Measurements from ENCODE around the gene PNCK.

PNCK gene

DNA sequence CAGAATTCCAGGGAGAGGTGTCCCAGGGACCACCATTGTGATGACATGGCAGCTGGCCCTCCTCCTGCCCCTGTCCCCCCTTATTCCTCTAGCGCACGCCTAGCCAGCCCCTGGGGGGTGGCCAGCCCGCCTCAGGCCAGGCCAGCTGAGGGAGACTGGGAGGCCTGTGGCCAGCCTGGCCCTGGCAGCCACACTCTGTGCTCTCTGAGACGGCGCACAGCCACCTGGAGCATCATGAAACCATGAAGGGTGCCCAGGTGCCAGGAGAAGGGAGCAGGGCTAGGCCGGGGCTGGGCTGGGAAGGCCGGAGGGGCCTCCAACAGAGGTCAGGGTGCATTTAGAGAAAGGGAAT lies 41.0 kb downstream of the PNCK start:
- DNase-seq (ENCODE audit: low spot score) = no peak
- in situ Hi-C loops (cut with MboI; ENCODE audit: low sequenced_read_pairs, unreplicated experiment) = no loop called here

DNA sequence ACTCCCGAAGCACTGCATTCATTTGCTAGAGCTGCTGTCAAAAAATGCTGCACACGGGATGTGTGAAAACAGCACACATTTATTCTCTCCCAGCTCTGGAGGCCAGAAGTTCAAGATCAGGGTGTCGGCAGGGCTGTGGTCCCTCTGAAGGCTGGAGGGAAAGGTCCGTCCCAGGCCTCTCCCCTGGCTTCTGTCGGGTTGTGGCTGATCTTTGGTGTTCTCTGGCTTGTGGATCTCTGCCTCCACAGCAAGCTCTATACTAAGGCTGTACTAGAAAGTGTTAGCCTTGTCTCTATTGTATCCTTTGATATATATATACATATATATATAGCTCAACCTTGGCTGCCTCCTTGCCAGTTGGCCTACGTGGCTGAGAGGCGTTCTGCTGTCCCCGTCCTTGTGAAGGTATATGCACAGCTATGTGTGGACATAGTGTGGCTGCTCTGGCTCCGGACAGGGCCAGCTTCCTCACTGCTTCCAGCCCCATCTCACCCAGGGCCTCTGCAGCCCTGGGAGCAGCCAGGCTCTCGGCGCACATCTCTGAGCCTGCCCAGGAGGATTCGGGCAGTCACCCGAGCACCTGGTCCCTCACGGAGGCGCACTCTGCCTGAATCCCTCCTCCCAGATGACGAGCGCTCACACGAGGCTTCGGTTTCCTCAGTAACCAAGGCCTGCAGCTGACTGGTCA lies 41.6 kb downstream of the PNCK start:
- DNase-seq (ENCODE audit: low spot score) = no peak
- TF ChIP-seq CTCF (IDR thresholded peaks at IDR 0.05; ENCODE audit: borderline replicate concordance, control extremely low read depth, extremely low read depth, insufficient read depth, missing control alignments) = no peak
- in situ Hi-C loops (cut with MboI; ENCODE audit: low sequenced_read_pairs, unreplicated experiment) = no loop called here

More for the DNA sequence above, 41.0 kb downstream of the PNCK start:
- no peak for TF ChIP-seq CTCF (IDR thresholded peaks at IDR 0.05; ENCODE audit: borderline replicate concordance, control extremely low read depth, extremely low read depth, insufficient read depth, missing control alignments)

- no peak for DNase-seq (ENCODE audit: low spot score)
- TF ChIP-seq CTCF (IDR thresholded peaks at IDR 0.05; ENCODE audit: borderline replicate concordance, control extremely low read depth, extremely low read depth, insufficient read depth, missing control alignments) = no peak
- in situ Hi-C loops (cut with MboI; ENCODE audit: low sequenced_read_pairs, unreplicated experiment) = no loop called here
These were observed 42.3 kb downstream of the PNCK start for GRCh38 chrX:153631346-153631745.

DNA sequence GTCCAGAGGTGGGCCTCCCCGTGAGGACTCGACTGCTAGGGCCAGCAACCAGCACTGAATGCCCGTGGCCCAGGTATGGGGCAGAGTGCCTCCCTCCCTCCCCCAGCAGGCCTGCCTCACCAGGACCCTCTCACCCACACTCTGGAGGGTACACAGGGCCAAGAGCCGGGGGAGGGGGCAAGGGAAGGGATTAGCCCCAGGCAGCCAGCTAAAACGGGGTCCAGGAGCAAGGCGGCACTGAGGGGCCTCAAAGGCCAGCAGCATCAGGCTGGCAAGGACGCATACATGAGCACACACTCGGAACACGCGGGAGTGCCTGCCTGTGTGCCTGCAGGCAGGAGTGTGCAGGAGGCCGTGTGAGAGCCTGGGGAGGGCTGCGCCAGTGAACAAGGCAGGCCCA lies 44.9 kb downstream of the PNCK start:
- no peak for TF ChIP-seq CTCF (IDR thresholded peaks at IDR 0.05; ENCODE audit: borderline replicate concordance, control extremely low read depth, extremely low read depth, insufficient read depth, missing control alignments)
- DNase-seq (ENCODE audit: low spot score) = no peak
- in situ Hi-C loops (cut with MboI; ENCODE audit: low sequenced_read_pairs, unreplicated experiment) = no loop called here

GRCh38 chrX:153628129-153628528 lies 45.5 kb downstream of the PNCK start:
- no peak for TF ChIP-seq CTCF (IDR thresholded peaks at IDR 0.05; ENCODE audit: borderline replicate concordance, control extremely low read depth, extremely low read depth, insufficient read depth, missing control alignments)
- in situ Hi-C loops (cut with MboI; ENCODE audit: low sequenced_read_pairs, unreplicated experiment) = no loop called here
- DNase-seq (ENCODE audit: low spot score) = no peak

- no peak for DNase-seq (ENCODE audit: low spot score)
- in situ Hi-C loops (cut with MboI; ENCODE audit: low sequenced_read_pairs, unreplicated experiment) = no loop called here
- TF ChIP-seq CTCF (IDR thresholded peaks at IDR 0.05; ENCODE audit: borderline replicate concordance, control extremely low read depth, extremely low read depth, insufficient read depth, missing control alignments) = no peak
These were observed 45.9 kb downstream of the PNCK start for GRCh38 chrX:153627675-153628111.

Data from GM13976 (cell line).